Bone marrow (tissue), 2 donors: ENCODE measurements around the gene UGT2B15.
"Not testable (repeated sequence)": the region's sequence is repeated elsewhere in the genome, so short reads cannot be mapped to it uniquely, and the experiment has no call there.

Experiments used
- DNase-seq, 2 donors: peaks; one replicate each; lab custom pipeline; 2025; lab: John Stamatoyannopoulos, UW

The UGT2B15 gene

GRCh38 chr4:68655764-68656444 lies 14.5 kb downstream of the UGT2B15 start:
- no peak for DNase-seq

GRCh38 chr4:68654946-68655721 lies 15.3 kb downstream of the UGT2B15 start:
- DNase-seq: no peak

- DNase-seq: no peak
These were observed 18.5 kb downstream of the UGT2B15 start for GRCh38 chr4:68651932-68652331.

GRCh38 chr4:68630371-68630770 lies 40.1 kb downstream of the UGT2B15 start:
- DNase-seq: no peak

GRCh38 chr4:68622731-68623130 lies 47.7 kb downstream of the UGT2B15 start:
- not testable (repeated sequence) for DNase-seq

- no peak for DNase-seq
These were observed 53.3 kb downstream of the UGT2B15 start for GRCh38 chr4:68617003-68617698.

GRCh38 chr4:68615699-68616422 lies 54.6 kb downstream of the UGT2B15 start:
- no peak for DNase-seq

- no peak for DNase-seq
These were observed 56.7 kb downstream of the UGT2B15 start for GRCh38 chr4:68613752-68614151.

- no peak for DNase-seq
These were observed 64.2 kb downstream of the UGT2B15 start for GRCh38 chr4:68606240-68606639.

- DNase-seq: no peak
These were observed 71.3 kb downstream of the UGT2B15 start for GRCh38 chr4:68599150-68599549.

GRCh38 chr4:68597482-68597881 lies 73.0 kb downstream of the UGT2B15 start:
- no peak for DNase-seq
